HEK293 (cell line): ENCODE measurements around the gene ADAMTS12.

Experiments used
- CTCF ChIA-PET: fragments of 350-600 bp; formaldehyde crosslinking; extraction: SDS; loops from one replicate; lab custom pipeline; 2021; ENCODE audit warnings: antibody characterized with exemption; lab: Yijun Ruan, JAX
- POLR2A ChIA-PET: fragments of 300-600 bp; formaldehyde crosslinking; extraction: SDS; loops from one replicate; lab custom pipeline; 2020; ENCODE audit warnings: antibody characterized with exemption, inconsistent platforms; lab: Yijun Ruan, JAX
- H3K27ac ChIP-seq: fragments of 200-500 bp; sonication (Bioruptor generic); 2 replicates; pipeline ENCODE4 v1.5.1; 2014; ENCODE audit warnings: low read depth, low read length, control low read depth, inconsistent platforms; ENCODE audit errors: extremely low read depth
- H3K36me3 ChIP-seq, 2 experiments: fragments of 200-500 bp in 1 of 2; sonication (Bioruptor generic) in 1 of 2; 1 replicate in 1 of 2; 2 replicates in 1 of 2; pipeline ENCODE4 v1.5.1; 2014 to 2017; ENCODE audit warnings: inconsistent platforms in 2 of 2, low read length in 2 of 2; ENCODE audit not compliant: control insufficient read depth in 2 of 2, insufficient read depth in 1 of 2
- H3K4me1 ChIP-seq: fragments of 200-500 bp; sonication (Bioruptor generic); 2 replicates; pipeline ENCODE4 v1.5.1; 2014; ENCODE audit warnings: mild to moderate bottlenecking, low read length, inconsistent platforms; ENCODE audit not compliant: control insufficient read depth, insufficient read depth
- H3K4me3 ChIP-seq: 2 replicates; pipeline ENCODE4 v1.5.1; 2011; ENCODE audit warnings: low read depth, mild to moderate bottlenecking, control low read depth, low read length, moderate library complexity
- H3K9me3 ChIP-seq: fragments of 200-500 bp; sonication (Bioruptor generic); 2 replicates; pipeline ENCODE4 v1.5.1; 2014; ENCODE audit warnings: low read depth, low read length, inconsistent platforms; ENCODE audit not compliant: control insufficient read depth, insufficient read depth
- KLF1 ChIP-seq: fragments of 450-650 bp; formaldehyde crosslinking; IDR thresholded peaks from 2 replicates; pipeline ENCODE4 v1.5.1; 2016; ENCODE audit warnings: missing biosample characterization, missing genetic modification characterization
- MZF1 ChIP-seq: fragments of 450-650 bp; formaldehyde crosslinking; IDR thresholded peaks from 2 replicates; pipeline ENCODE4 v1.5.1; 2017; ENCODE audit warnings: missing biosample characterization, missing genetic modification characterization, borderline replicate concordance
- PRDM1 ChIP-seq: fragments of 450-650 bp; formaldehyde crosslinking; IDR thresholded peaks from 2 replicates; pipeline ENCODE4; 2016; ENCODE audit warnings: missing biosample characterization, missing genetic modification characterization
- SP2 ChIP-seq: fragments of 450-650 bp; formaldehyde crosslinking; IDR thresholded peaks from 2 replicates; pipeline ENCODE4 v1.5.1; 2016; ENCODE audit warnings: missing biosample characterization, missing genetic modification characterization
- ZBTB21 ChIP-seq: fragments of 450-650 bp; formaldehyde crosslinking; IDR thresholded peaks from 2 replicates; pipeline ENCODE4 v1.5.1; 2017; ENCODE audit warnings: missing biosample characterization, missing genetic modification characterization
- ZFHX2 ChIP-seq: fragments of 450-650 bp; formaldehyde crosslinking; conservative IDR thresholded peaks from 2 replicates; pipeline ENCODE4 v1.5.1; 2016; ENCODE audit warnings: missing biosample characterization, missing genetic modification characterization
- ZNF184 ChIP-seq: fragments of 450-650 bp; IDR thresholded peaks from 2 replicates; pipeline ENCODE4 v1.5.1; 2018; ENCODE audit warnings: missing biosample characterization, mild to moderate bottlenecking, missing genetic modification characterization
- ZNF223 ChIP-seq: fragments of 450-650 bp; formaldehyde crosslinking; IDR thresholded peaks from 2 replicates; pipeline ENCODE4 v1.5.1; 2016; ENCODE audit warnings: missing biosample characterization, missing genetic modification characterization
- ZNF23 ChIP-seq: fragments of 450-650 bp; formaldehyde crosslinking; IDR thresholded peaks from 2 replicates; pipeline ENCODE4 v1.5.1; 2016; ENCODE audit warnings: missing biosample characterization, missing genetic modification characterization, borderline replicate concordance
- ZNF24 ChIP-seq: fragments of 450-650 bp; formaldehyde crosslinking; IDR thresholded peaks from 2 replicates; pipeline ENCODE4 v1.5.1; 2016; ENCODE audit warnings: missing biosample characterization, missing genetic modification characterization
- ZNF248 ChIP-seq: fragments of 450-650 bp; formaldehyde crosslinking; IDR thresholded peaks from 2 replicates; pipeline ENCODE4 v1.5.1; 2017; ENCODE audit warnings: missing biosample characterization, missing genetic modification characterization
- ZNF426 ChIP-seq: fragments of 450-650 bp; formaldehyde crosslinking; IDR thresholded peaks from 2 replicates; pipeline ENCODE4 v1.5.1; 2017; ENCODE audit warnings: missing biosample characterization, missing genetic modification characterization, mild to moderate bottlenecking, inconsistent platforms, moderate library complexity
- ZNF433 ChIP-seq: fragments of 450-650 bp; formaldehyde crosslinking; IDR thresholded peaks from 2 replicates; pipeline ENCODE4 v1.5.1; 2016; ENCODE audit warnings: missing biosample characterization, missing genetic modification characterization, low read depth
- ZNF530 ChIP-seq: fragments of 450-650 bp; formaldehyde crosslinking; IDR thresholded peaks from 2 replicates; pipeline ENCODE4 v1.5.1; 2016; ENCODE audit warnings: low read depth, missing biosample characterization, missing genetic modification characterization
- ZNF585B ChIP-seq: fragments of 450-650 bp; formaldehyde crosslinking; IDR thresholded peaks from 2 replicates; pipeline ENCODE4 v1.5.1; 2016; ENCODE audit warnings: missing biosample characterization, missing genetic modification characterization
- ZNF629 ChIP-seq: fragments of 450-650 bp; formaldehyde crosslinking; IDR thresholded peaks from 2 replicates; pipeline ENCODE4 v1.5.1; 2017; ENCODE audit warnings: missing biosample characterization, missing genetic modification characterization
- ZNF658 ChIP-seq: fragments of 450-650 bp; formaldehyde crosslinking; IDR thresholded peaks from 2 replicates; pipeline ENCODE4; 2016; ENCODE audit warnings: missing biosample characterization, missing genetic modification characterization
- ZNF664 ChIP-seq: fragments of 450-650 bp; formaldehyde crosslinking; IDR thresholded peaks from 2 replicates; pipeline ENCODE4 v1.5.1; 2016; ENCODE audit warnings: missing biosample characterization, missing genetic modification characterization
- ZNF701 ChIP-seq: fragments of 450-650 bp; formaldehyde crosslinking; IDR thresholded peaks from 2 replicates; pipeline ENCODE4 v1.5.1; 2016; ENCODE audit warnings: missing biosample characterization, missing genetic modification characterization
- ZNF843 ChIP-seq: fragments of 450-650 bp; formaldehyde crosslinking; IDR thresholded peaks from 2 replicates; pipeline ENCODE4 v1.5.1; 2016; ENCODE audit warnings: missing biosample characterization, missing genetic modification characterization
- TF ChIP-seq, protein P1 (sequence below): fragments of 450-650 bp; formaldehyde crosslinking; IDR thresholded peaks from 2 replicates; pipeline ENCODE4 v1.5.1; 2016; ENCODE audit warnings: missing biosample characterization, missing genetic modification characterization
- TF ChIP-seq, protein P2 (sequence below): fragments of 450-650 bp; formaldehyde crosslinking; IDR thresholded peaks from 2 replicates; pipeline ENCODE4 v1.5.1; 2017; ENCODE audit warnings: missing biosample characterization, missing genetic modification characterization
- TF ChIP-seq, protein P3 (sequence below): fragments of 450-650 bp; formaldehyde crosslinking; IDR thresholded peaks from 2 replicates; pipeline ENCODE4 v1.5.1; 2017; ENCODE audit warnings: missing biosample characterization, missing genetic modification characterization
- TF ChIP-seq, protein P4 (sequence below): fragments of 450-650 bp; formaldehyde crosslinking; IDR thresholded peaks from 2 replicates; pipeline ENCODE4 v1.5.1; 2016; ENCODE audit warnings: missing biosample characterization, missing genetic modification characterization
- TF ChIP-seq, protein P5 (sequence below): fragments of 450-650 bp; formaldehyde crosslinking; IDR thresholded peaks from 2 replicates; pipeline ENCODE4 v1.5.1; 2016; ENCODE audit warnings: missing biosample characterization, missing genetic modification characterization, borderline replicate concordance

The ADAMTS12 gene

DNA sequence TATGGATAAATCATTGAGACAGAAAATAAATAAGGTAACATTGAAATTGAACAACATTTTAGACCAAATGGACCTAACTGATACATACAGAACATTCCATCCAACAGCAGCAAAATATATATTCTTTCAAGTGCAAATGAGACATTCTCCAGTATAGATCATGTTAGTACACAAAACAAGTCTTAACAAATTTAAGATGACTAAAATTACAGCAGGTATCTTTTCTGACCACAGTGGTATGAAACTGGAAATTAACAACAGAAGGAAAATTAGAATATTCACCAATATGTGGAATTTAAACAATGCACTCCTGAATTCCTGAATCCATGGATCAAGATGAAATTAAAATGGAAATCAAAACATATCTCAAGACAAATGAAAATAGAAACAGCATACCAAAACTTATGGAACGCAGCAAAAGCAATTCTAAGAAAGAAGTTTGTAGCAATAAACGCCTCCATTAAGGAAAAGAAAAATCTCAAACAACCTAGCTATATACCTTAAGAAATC, 115.6 kb downstream of the ADAMTS12 start:
- CTCF ChIA-PET, result no interaction called here
- TF ChIP-seq ZNF23 (tag by site-specific recombination), result no peak
- TF ChIP-seq, protein P1, sequence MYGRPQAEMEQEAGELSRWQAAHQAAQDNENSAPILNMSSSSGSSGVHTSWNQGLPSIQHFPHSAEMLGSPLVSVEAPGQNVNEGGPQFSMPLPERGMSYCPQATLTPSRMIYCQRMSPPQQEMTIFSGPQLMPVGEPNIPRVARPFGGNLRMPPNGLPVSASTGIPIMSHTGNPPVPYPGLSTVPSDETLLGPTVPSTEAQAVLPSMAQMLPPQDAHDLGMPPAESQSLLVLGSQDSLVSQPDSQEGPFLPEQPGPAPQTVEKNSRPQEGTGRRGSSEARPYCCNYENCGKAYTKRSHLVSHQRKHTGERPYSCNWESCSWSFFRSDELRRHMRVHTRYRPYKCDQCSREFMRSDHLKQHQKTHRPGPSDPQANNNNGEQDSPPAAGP (tag by site-specific recombination), result no peak
- TF ChIP-seq, protein P2, sequence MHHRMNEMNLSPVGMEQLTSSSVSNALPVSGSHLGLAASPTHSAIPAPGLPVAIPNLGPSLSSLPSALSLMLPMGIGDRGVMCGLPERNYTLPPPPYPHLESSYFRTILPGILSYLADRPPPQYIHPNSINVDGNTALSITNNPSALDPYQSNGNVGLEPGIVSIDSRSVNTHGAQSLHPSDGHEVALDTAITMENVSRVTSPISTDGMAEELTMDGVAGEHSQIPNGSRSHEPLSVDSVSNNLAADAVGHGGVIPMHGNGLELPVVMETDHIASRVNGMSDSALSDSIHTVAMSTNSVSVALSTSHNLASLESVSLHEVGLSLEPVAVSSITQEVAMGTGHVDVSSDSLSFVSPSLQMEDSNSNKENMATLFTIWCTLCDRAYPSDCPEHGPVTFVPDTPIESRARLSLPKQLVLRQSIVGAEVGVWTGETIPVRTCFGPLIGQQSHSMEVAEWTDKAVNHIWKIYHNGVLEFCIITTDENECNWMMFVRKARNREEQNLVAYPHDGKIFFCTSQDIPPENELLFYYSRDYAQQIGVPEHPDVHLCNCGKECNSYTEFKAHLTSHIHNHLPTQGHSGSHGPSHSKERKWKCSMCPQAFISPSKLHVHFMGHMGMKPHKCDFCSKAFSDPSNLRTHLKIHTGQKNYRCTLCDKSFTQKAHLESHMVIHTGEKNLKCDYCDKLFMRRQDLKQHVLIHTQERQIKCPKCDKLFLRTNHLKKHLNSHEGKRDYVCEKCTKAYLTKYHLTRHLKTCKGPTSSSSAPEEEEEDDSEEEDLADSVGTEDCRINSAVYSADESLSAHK (tag by site-specific recombination), result no peak
- TF ChIP-seq ZNF585B, result no peak
- no peak for TF ChIP-seq ZNF530 (tag by site-specific recombination)
- no peak for TF ChIP-seq ZNF701 (tag by site-specific recombination)
- no peak for TF ChIP-seq ZNF664 (tag by site-specific recombination)
- TF ChIP-seq SP2 (tag by site-specific recombination), result no peak
- TF ChIP-seq ZNF843 (tag by site-specific recombination), result no peak
- TF ChIP-seq, protein P3, sequence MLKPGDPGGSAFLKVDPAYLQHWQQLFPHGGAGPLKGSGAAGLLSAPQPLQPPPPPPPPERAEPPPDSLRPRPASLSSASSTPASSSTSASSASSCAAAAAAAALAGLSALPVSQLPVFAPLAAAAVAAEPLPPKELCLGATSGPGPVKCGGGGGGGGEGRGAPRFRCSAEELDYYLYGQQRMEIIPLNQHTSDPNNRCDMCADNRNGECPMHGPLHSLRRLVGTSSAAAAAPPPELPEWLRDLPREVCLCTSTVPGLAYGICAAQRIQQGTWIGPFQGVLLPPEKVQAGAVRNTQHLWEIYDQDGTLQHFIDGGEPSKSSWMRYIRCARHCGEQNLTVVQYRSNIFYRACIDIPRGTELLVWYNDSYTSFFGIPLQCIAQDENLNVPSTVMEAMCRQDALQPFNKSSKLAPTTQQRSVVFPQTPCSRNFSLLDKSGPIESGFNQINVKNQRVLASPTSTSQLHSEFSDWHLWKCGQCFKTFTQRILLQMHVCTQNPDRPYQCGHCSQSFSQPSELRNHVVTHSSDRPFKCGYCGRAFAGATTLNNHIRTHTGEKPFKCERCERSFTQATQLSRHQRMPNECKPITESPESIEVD (tag by site-specific recombination), result no peak
- TF ChIP-seq, protein P4, sequence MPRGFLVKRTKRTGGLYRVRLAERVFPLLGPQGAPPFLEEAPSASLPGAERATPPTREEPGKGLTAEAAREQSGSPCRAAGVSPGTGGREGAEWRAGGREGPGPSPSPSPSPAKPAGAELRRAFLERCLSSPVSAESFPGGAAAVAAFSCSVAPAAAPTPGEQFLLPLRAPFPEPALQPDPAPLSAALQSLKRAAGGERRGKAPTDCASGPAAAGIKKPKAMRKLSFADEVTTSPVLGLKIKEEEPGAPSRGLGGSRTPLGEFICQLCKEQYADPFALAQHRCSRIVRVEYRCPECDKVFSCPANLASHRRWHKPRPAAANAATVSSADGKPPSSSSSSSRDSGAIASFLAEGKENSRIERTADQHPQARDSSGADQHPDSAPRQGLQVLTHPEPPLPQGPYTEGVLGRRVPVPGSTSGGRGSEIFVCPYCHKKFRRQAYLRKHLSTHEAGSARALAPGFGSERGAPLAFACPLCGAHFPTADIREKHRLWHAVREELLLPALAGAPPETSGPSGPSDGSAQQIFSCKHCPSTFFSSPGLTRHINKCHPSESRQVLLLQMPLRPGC (tag by site-specific recombination), result no peak
- no peak for TF ChIP-seq ZNF433 (tag by site-specific recombination)
- no peak for TF ChIP-seq KLF1 (tag by site-specific recombination)
- TF ChIP-seq PRDM1, result no peak
- TF ChIP-seq, all 188 proteins: peak for 0
- H3K4me3 ChIP-seq, result no peak overlapping the region
- POLR2A ChIA-PET, result no interaction called here
- H3K4me1 ChIP-seq, result no peaks in the 10 kb centered on the region
- H3K27ac ChIP-seq, result no peak overlapping the region
- peaks cover 4% of the 10 kb centered on the region for H3K9me3 ChIP-seq
- H3K36me3 ChIP-seq, result no peaks in the 10 kb centered on the region

DNA sequence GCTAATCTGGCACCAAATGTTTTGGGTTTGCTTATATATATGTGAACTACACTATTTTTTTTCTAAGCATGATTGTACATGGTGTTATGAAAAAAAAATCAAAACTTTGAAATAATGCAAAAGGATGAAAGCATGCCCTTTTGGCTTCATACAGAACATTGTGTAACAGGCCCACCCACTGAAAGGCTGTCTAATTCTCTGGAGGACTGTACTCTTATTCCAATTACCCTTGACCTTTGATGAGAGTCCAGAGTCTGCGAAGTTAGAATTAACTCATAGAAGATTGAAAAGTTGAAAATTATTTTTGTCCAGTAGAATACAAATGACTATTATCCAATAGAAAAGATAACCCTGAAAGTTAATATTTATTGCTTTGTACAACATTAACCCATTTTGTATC, 117.4 kb downstream of the ADAMTS12 start:
- ChIA-PET CTCF (interaction anchor here (0.7 kb wide), 1 partner anchor 1542 kb away, joined by 3 read pairs; no protein-coding TSS in a partner anchor), POLR2A (no interaction called here)
- Histone ChIP-seq H3K27ac (no peak overlapping the region), H3K36me3 (no peaks in the 10 kb centered on the region), H3K4me3 (no peak overlapping the region), H3K9me3 (peaks cover 4% of the 10 kb centered on the region), H3K4me1 (no peaks in the 10 kb centered on the region)
- no peak for TF ChIP-seq ZNF184 (tag by site-specific recombination)
- no peak for TF ChIP-seq ZFHX2 (tag by site-specific recombination)
- no peak for TF ChIP-seq ZNF658 (tag by site-specific recombination)
- TF ChIP-seq, protein P5, sequence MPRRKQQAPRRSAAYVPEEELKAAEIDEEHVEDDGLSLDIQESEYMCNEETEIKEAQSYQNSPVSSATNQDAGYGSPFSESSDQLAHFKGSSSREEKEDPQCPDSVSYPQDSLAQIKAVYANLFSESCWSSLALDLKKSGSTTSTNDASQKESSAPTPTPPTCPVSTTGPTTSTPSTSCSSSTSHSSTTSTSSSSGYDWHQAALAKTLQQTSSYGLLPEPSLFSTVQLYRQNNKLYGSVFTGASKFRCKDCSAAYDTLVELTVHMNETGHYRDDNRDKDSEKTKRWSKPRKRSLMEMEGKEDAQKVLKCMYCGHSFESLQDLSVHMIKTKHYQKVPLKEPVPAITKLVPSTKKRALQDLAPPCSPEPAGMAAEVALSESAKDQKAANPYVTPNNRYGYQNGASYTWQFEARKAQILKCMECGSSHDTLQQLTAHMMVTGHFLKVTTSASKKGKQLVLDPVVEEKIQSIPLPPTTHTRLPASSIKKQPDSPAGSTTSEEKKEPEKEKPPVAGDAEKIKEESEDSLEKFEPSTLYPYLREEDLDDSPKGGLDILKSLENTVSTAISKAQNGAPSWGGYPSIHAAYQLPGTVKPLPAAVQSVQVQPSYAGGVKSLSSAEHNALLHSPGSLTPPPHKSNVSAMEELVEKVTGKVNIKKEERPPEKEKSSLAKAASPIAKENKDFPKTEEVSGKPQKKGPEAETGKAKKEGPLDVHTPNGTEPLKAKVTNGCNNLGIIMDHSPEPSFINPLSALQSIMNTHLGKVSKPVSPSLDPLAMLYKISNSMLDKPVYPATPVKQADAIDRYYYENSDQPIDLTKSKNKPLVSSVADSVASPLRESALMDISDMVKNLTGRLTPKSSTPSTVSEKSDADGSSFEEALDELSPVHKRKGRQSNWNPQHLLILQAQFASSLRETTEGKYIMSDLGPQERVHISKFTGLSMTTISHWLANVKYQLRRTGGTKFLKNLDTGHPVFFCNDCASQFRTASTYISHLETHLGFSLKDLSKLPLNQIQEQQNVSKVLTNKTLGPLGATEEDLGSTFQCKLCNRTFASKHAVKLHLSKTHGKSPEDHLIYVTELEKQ, result no peak
- TF ChIP-seq ZNF223 (tag by site-specific recombination), result no peak
- no peak for TF ChIP-seq ZNF426 (tag by site-specific recombination)
- TF ChIP-seq ZNF24 (tag by site-specific recombination), result no peak
- no peak for TF ChIP-seq ZNF629 (tag by site-specific recombination)
- TF ChIP-seq ZBTB21 (tag by site-specific recombination), result no peak
- TF ChIP-seq MZF1 (tag by site-specific recombination), result no peak
- no peak for TF ChIP-seq ZNF248 (tag by site-specific recombination)
- no peak for TF ChIP-seq ZNF701 (tag by site-specific recombination)
